GM21529 (cell line): Measurements from ENCODE around the gene TRIM43B.
"Not testable (repeated sequence)": the region's sequence is repeated elsewhere in the genome, so short reads cannot be mapped to it uniquely, and the experiment has no call there.

Experiments
- ATAC-seq: cut with Tn5 transposase; IDR thresholded peaks from one replicate; pipeline ENCODE4 v1.9.1; 2021; ENCODE audit not compliant: unreplicated experiment

The TRIM43B gene

DNA sequence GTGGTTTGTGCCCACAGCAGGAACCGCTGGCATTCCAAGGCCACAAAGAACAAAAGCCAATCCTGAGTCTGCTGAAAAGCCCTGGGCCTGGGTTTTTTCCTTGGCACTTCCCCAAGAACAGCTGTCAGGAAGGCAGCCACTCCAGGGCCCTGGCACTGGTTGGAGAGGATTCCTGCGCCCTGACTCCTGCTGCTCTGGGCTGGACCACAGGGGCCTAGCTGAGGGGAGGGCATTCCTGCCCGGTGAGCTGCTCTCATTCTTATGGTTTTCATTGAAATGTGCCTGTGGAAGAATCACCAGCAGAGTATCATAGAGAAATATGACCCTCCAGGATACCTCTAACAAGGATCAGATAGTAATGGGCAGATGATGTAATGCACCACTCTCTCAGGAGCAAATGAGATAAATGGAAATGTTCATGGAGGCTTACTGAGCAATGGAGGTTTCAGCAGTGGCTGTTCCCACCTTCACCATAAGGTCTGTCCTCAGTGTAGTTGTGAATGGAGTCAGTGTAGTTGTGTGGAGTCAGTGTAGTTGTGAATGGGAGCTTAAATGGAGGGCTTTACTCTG, 50.0 kb downstream of the TRIM43B start:
- ATAC-seq = not testable (repeated sequence)

DNA sequence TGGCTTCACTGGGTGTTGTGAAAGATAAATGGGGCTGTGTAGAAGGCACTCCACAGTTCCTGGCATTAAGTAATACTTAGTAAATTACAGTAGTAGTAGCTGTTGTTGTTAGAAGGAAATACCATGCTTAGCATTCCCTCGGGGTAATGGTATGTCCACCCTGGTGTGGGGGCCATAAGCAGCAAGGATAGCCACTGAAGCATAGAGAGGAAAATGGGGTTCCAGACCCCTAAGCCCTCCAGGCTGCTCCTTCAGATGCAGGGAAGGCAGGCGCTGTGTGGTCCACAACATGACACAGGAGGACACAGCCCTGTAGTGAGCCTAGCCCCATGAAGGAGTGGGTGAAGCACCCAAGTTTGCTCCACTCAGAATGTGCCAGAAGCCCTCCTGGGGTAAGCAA, 50.6 kb downstream of the TRIM43B start:
- not testable (repeated sequence) for ATAC-seq

DNA sequence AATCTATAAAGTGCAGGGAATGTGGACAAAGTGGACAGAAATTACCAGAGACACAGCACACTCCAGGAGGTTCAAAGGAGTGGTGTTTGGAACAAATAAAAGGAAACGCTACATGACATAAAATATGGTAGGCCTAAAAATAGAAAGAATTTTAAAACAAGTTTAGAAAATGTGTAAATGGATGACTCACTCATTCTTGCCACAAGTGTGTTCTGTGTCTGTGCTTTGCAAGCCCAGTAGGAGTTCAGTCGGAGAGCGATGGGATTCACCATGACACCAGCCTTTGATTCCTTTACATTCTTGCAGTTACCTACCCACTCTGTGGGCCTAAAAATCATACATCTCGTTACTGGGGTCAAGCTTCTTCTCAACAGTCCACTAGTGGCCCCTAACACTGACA, 51.2 kb downstream of the TRIM43B start:
- not testable (repeated sequence) for ATAC-seq

DNA sequence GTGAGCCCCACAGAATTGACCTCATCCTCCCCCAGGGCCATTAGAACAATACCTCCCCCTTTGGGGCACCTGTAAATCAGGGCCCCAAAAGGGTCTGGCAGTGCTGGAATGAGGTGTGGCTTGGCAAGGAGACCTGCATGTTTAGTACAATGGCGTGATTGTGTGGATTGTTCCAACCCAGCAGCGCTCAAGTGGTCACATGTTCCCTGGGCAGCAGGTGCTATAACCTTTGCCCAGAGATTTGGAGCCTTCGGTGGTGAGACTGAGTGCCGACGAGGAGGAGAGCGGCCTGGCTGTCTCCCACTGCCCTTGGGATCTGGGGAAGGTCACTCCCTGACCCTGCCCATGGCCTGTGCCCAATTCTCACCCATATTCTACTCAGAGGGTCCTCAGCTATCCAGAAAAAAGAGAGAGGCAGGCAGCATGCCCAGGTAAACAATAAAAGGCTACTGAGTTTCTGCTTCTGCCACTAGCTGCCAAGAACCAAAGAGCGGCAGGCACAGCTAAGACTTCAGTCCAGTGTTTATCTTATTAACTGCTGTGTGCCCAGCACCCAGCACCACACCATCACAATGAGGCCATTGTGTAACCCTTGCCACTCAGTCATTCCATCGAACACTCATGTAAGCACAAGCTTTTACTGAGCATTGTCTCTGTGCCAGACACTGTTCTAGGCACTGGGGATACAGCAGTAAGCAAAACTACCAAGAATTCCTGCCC, 54.6 kb downstream of the TRIM43B start:
- not testable (repeated sequence) for ATAC-seq

DNA sequence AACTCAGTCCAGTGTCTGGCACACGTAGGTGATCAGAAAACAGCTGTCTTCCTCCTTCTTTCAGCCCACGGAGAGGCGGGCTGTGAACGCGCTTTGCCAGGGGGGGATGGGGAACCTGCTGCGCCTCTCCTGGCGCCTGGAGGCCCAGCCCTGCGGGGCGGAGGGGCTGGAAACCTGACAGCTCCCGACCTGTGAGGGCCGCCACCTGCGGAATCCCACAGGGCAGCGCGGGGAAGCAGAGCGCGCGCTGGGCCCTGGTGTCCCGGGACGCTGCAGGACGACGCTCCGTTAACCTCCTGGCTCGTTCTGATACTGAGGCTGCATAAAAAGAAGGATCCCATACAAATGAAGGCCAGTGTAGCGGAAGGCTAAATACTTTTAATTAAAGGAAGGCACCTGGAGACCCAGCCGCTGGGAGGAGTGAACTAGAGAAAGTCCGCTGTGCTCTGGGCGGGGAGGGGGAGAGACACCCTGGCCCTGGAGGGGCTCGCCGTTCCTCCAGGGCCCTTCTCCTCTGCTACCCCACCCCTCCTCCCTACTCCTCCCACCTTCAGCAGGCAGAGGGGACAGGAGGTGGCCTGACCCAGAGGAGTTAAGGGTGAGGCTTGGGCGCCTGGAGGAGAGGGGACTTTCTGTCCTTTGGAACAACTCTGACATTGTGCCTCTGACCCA, 57.2 kb downstream of the TRIM43B start:
- ATAC-seq = not testable (repeated sequence)
